Measurements from ENCODE around the gene ABCC9. TPM values are rescaled to one million over a fixed set of nuclear protein-coding genes. Genes with fewer than 3 reads are reported as not detected.

Gene ABCC9
- total RNA-seq, 1 donor from 2014 or later, result 27.5 TPM

- Histone ChIP-seq H3K4me1 (no peaks in the 10 kb centered on the region), H3K4me3 (no peak overlapping the region), H3K27ac (no peak overlapping the region), H3K27me3 (ENCODE audit: low read depth) (no peaks in the 10 kb centered on the region), H3K36me3 (peaks cover 10% of the 10 kb centered on the region), H3K9me3 (no peaks in the 10 kb centered on the region)
- ATAC-seq, result peak; percentile 80 to 90
- no peak for TF ChIP-seq CTCF (IDR thresholded peaks at IDR 0.05)
- no peak for DNase-seq
- intact Hi-C loops (cut with DNase I), result no loop called here
Observed at GRCh38 chr12:21764065-21764464, 177.2 kb downstream of the ABCC9 start.

GRCh38 chr12:21763531-21763930 lies 177.7 kb downstream of the ABCC9 start:
- intact Hi-C loops (cut with DNase I), result no loop called here
- Histone ChIP-seq H3K4me1 (no peaks in the 10 kb centered on the region), H3K4me3 (no peak overlapping the region), H3K36me3 (peaks cover 10% of the 10 kb centered on the region), H3K27me3 (ENCODE audit: low read depth) (no peaks in the 10 kb centered on the region), H3K9me3 (no peaks in the 10 kb centered on the region), H3K27ac (no peak overlapping the region)
- no peak for DNase-seq
- no peak for TF ChIP-seq CTCF (IDR thresholded peaks at IDR 0.05)
- ATAC-seq, result peak; percentile 16 to 37

DNA sequence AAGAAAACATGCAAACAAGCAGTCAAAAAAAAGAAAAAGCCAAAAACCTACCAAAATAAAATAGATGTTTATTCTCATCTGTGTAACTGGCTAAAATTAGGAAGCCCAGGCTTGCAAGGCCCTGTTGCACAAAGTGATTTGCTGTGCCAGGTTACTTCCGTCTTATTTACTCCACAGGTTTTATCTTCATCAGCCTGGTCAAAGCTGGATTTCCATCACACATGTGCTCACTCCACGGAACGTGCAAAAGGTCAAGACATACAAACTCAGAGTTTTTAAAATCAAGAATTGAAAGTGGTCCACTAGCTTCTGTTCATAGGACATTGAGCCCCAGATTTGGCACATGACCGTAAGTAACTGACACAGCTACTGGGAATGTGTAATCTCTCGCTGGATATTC lies 181.5 kb downstream of the ABCC9 start:
- Histone ChIP-seq H3K27ac (no peak overlapping the region), H3K4me1 (no peaks in the 10 kb centered on the region), H3K27me3 (ENCODE audit: low read depth) (no peaks in the 10 kb centered on the region), H3K4me3 (no peak overlapping the region), H3K9me3 (no peaks in the 10 kb centered on the region), H3K36me3 (no peaks in the 10 kb centered on the region)
- DNase-seq (no peak), ATAC-seq (no peak)
- TF ChIP-seq CTCF (IDR thresholded peaks at IDR 0.05), result no peak
- intact Hi-C loops (cut with DNase I), result no loop called here

- no peaks in the 10 kb centered on the region for H3K9me3 ChIP-seq
- no peak overlapping the region for H3K27ac ChIP-seq
- H3K4me3 ChIP-seq, result no peak overlapping the region
- intact Hi-C loops (cut with DNase I), result no loop called here
- H3K36me3 ChIP-seq, result no peaks in the 10 kb centered on the region
- DNase-seq, result no peak
- TF ChIP-seq CTCF (IDR thresholded peaks at IDR 0.05), result no peak
- no peaks in the 10 kb centered on the region for H3K27me3 ChIP-seq (ENCODE audit: low read depth)
- H3K4me1 ChIP-seq, result no peaks in the 10 kb centered on the region
- ATAC-seq, result no peak
Observed at GRCh38 chr12:21757735-21758134, 183.5 kb downstream of the ABCC9 start.

- Histone ChIP-seq H3K9me3 (no peaks in the 10 kb centered on the region), H3K4me3 (no peak overlapping the region), H3K27ac (no peak overlapping the region), H3K4me1 (no peaks in the 10 kb centered on the region), H3K36me3 (no peaks in the 10 kb centered on the region), H3K27me3 (ENCODE audit: low read depth) (no peaks in the 10 kb centered on the region)
- DNase-seq, result no peak
- TF ChIP-seq CTCF (IDR thresholded peaks at IDR 0.05), result no peak
- intact Hi-C loops (cut with DNase I), result no loop called here
- ATAC-seq, result no peak
Observed at GRCh38 chr12:21756699-21757098, 184.5 kb downstream of the ABCC9 start.

- no peaks in the 10 kb centered on the region for H3K36me3 ChIP-seq
- H3K27ac ChIP-seq, result no peak overlapping the region
- peaks cover 5% of the 10 kb centered on the region for H3K4me1 ChIP-seq
- intact Hi-C loops (cut with DNase I), result no loop called here
- ATAC-seq, result no peak
- no peak overlapping the region for H3K4me3 ChIP-seq
- no peaks in the 10 kb centered on the region for H3K27me3 ChIP-seq (ENCODE audit: low read depth)
- TF ChIP-seq CTCF (IDR thresholded peaks at IDR 0.05), result no peak
- no peak for DNase-seq
- no peaks in the 10 kb centered on the region for H3K9me3 ChIP-seq
Observed at GRCh38 chr12:21751517-21751916, 189.7 kb downstream of the ABCC9 start.
